Activated T-helper 1 cell treated with anti-CD3 and anti-CD28 coated beads, Interleukin-12 subunit alpha, Interleukin-12 subunit beta, Interleukin-2, Interleukin-4 antibody, amounts not matched to agents 30 ng/mL and 10 ng/mL and 1 ng/mL, durations not matched to agents 14 hours and 24 hours and 36 hours (primary cell): Measurements from ENCODE around the gene RASAL2. TPM values are rescaled to one million over a fixed set of nuclear protein-coding genes. Genes with fewer than 3 reads are reported as not detected.

Source experiments
- DNase-seq: peaks from one replicate; pipeline ENCODE4 v3.0.0; 2021; ENCODE audit warnings: low spot score
- H3K27ac Mint-ChIP-seq: one replicate; pipeline ENCODE4 v1.8.0; 2021; ENCODE audit warnings: mild to moderate bottlenecking, mixed read lengths
- H3K27me3 Mint-ChIP-seq: one replicate; pipeline ENCODE4 v1.8.0; 2022; ENCODE audit warnings: mild to moderate bottlenecking, moderate library complexity, mixed read lengths; ENCODE audit not compliant: insufficient read depth
- H3K36me3 Mint-ChIP-seq: one replicate; pipeline ENCODE4 v1.8.0; 2021; ENCODE audit warnings: low read depth, mixed read lengths
- H3K4me1 Mint-ChIP-seq: one replicate; pipeline ENCODE4 v1.8.0; 2021; ENCODE audit warnings: low read depth, mixed read lengths
- H3K4me3 Mint-ChIP-seq: one replicate; pipeline ENCODE4 v1.8.0; 2021; ENCODE audit warnings: mild to moderate bottlenecking, moderate library complexity, mixed read lengths
- H3K9me3 Mint-ChIP-seq: one replicate; pipeline ENCODE4 v1.8.0; 2021; ENCODE audit warnings: mixed read lengths
- intact Hi-C: fragments of 100-400 bp; cut with micrococcal nuclease; formaldehyde crosslinking; loops from one replicate; pipeline ENCODE4 v1.15.1; 2024
- total RNA-seq: library from RNA; stranded (reverse); gene quantifications from 2 replicates; pipeline ENCODE4 v1.2.3, GENCODE V29; 2022

RASAL2 gene
- total RNA-seq, 1 donor from 2014 or later: not detected

DNA sequence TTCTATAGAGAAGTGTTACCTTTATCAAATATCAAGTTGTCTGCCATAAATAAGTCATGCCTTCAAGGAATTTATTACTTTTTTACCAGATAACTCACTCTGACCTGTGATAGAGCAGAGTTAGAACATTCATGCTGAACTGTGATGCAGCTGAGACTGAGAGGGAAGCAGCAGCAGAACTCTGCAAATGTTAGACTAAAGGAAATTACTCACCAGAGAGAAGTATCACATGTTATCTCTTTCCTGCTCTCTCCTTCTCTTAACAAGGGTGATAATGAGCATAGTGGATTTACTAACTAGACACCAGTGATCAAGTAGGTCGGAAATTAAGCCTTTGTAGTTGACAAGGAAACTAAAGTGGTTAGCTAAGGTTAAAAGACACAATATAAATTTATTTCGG lies 181.6 kb downstream of the RASAL2 start:
- no peak overlapping the region for H3K27ac Mint-ChIP-seq
- no peaks in the 10 kb centered on the region for H3K9me3 Mint-ChIP-seq
- no peak overlapping the region for H3K4me3 Mint-ChIP-seq
- no peaks in the 10 kb centered on the region for H3K36me3 Mint-ChIP-seq
- no peaks in the 10 kb centered on the region for H3K27me3 Mint-ChIP-seq
- DNase-seq: no peak
- intact Hi-C loops: no loop called here
- H3K4me1 Mint-ChIP-seq: no peaks in the 10 kb centered on the region

DNA sequence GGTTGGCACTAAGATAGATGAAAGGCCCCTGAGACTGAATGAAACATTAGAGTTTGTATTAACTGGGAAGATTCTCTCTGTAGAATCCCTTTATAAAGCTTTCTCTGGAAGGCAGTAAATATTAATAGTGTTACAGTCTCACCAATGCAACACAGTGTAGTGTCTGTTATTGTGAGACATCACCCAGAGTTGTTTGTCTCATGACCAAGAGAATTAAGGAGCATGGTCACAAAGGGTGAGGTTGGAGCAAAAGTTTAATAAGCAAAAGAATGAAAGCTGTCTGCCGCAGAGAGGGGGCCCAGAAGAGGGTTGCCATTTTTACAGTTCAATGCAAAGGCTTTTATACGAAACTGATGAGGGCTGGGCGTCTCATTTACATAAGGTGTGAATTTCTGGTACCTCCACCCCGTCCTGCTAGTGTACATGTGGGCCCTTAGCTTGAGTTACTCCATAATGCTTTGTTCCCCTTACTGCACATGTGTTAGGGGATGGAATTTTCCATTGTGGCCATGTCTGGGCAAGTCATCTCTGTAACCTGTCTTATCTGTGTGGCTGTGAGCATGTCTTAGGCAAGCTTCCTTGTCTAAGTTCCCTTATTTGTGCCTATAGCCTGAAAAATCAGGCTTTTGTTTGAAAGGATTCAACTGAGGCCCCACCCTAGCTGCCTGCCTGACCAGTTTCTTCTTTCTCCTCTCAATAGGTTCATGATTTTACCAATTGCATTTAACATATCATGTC lies 184.1 kb downstream of the RASAL2 start:
- Mint-ChIP-seq H3K4me1 (no peaks in the 10 kb centered on the region), H3K27ac (no peak overlapping the region), H3K4me3 (no peak overlapping the region), H3K36me3 (no peaks in the 10 kb centered on the region), H3K27me3 (no peaks in the 10 kb centered on the region), H3K9me3 (no peaks in the 10 kb centered on the region)
- intact Hi-C loops: no loop called here
- DNase-seq: no peak

DNA sequence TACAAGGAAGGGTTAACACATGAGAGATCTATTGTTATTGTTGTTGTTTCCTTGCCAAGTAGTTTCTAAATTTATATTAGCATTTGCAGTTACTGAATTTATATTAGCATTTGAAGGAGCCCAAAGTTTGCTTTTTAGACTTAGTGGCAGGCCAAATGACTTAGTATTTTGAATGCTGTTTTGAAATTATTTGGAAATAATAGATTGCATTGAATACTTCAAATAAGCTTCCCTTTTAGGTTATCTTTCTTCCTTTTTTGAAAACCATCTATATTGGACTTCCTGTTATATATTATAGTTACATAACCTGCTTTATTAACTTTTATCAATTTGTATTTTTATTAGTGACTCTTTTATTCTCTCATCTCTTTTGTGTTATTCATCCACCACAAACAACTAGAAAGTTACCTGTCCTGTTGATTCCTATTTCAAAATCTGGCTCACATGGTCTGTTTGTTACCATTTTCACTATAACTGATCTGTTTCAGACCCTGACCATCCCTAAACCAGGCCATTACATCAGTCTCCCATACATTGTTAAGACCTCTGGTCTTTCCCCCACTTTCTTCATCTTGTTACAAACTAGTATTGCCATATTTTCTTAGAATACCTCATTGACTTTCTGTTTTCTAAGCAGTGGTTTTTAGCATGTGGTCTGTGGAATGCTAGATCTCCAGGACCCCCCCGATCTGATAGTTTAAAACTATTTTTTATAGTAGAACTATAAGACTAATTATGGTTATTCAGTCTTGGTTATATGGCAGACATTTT lies 185.2 kb downstream of the RASAL2 start:
- Mint-ChIP-seq H3K27me3 (no peaks in the 10 kb centered on the region), H3K36me3 (no peaks in the 10 kb centered on the region), H3K9me3 (no peaks in the 10 kb centered on the region), H3K4me3 (no peak overlapping the region), H3K4me1 (no peaks in the 10 kb centered on the region), H3K27ac (no peak overlapping the region)
- no peak for DNase-seq
- intact Hi-C loops: no loop called here

DNA sequence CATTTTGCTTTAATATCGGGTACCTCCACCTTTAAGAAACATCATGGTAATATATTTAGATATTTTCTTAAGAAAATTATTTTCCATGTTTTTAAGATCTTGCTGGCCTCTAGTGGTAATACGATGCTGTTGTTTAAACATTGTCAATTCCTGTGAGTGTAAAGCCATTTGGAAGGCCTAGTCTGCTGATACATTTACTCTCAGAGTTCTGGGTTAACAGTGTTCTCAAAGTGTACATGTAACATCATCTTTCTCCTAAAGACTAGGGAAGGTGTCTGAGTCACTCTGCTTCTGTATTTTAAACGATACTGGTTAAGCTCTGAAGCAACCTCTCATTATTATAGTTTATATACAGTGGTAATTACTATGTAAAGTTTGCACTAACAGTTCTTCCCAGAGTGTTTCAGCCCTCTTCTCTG lies 189.1 kb downstream of the RASAL2 start:
- intact Hi-C loops: no loop called here
- Mint-ChIP-seq H3K36me3 (no peaks in the 10 kb centered on the region), H3K9me3 (no peaks in the 10 kb centered on the region), H3K4me1 (no peaks in the 10 kb centered on the region), H3K4me3 (no peak overlapping the region), H3K27ac (no peak overlapping the region), H3K27me3 (no peaks in the 10 kb centered on the region)
- no peak for DNase-seq

DNA sequence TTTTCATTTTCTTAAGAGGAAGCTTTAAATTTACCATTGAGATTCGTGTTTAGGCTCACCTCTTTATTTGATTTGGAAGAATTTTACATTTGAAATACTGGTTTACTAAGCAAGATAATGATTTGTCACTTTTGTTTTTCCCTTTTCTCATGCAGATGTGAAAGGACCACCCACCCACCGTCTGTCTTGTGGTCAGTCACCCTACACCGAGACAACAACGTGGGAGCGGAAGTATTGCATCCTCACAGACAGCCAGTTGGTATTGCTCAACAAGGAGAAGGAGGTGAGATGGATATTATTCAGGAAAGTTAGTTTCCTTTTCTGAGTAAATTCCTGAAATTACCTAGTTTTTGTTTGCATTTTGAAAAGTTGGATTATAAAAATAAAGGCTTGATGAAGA lies 189.5 kb downstream of the RASAL2 start:
- no peaks in the 10 kb centered on the region for H3K4me1 Mint-ChIP-seq
- no peaks in the 10 kb centered on the region for H3K36me3 Mint-ChIP-seq
- H3K27me3 Mint-ChIP-seq: no peaks in the 10 kb centered on the region
- H3K27ac Mint-ChIP-seq: no peak overlapping the region
- H3K4me3 Mint-ChIP-seq: no peak overlapping the region
- no peak for DNase-seq
- intact Hi-C loops: no loop called here
- no peaks in the 10 kb centered on the region for H3K9me3 Mint-ChIP-seq

DNA sequence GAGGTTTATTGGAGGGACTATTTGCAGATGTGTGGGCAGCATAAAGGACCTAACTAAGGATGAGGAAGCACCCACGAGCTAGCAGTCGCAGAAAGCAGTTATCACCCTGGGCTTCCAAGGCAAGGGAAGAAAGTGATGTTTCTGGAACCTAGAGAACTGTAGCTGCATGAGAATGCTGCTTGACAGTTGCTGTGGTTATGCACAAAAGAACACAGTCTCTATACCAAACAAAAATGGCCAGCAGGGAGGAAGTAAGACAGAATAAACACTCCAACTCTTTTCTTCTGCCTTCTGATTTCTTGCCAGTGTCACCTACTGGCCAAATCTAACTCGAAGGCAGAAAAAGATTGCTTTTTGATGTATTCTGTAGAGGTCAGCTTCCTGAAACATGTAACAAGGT lies 190.2 kb downstream of the RASAL2 start:
- Mint-ChIP-seq H3K27ac (no peak overlapping the region), H3K9me3 (no peaks in the 10 kb centered on the region), H3K27me3 (no peaks in the 10 kb centered on the region), H3K36me3 (no peaks in the 10 kb centered on the region), H3K4me1 (no peaks in the 10 kb centered on the region), H3K4me3 (no peak overlapping the region)
- no peak for DNase-seq
- intact Hi-C loops: no loop called here

DNA sequence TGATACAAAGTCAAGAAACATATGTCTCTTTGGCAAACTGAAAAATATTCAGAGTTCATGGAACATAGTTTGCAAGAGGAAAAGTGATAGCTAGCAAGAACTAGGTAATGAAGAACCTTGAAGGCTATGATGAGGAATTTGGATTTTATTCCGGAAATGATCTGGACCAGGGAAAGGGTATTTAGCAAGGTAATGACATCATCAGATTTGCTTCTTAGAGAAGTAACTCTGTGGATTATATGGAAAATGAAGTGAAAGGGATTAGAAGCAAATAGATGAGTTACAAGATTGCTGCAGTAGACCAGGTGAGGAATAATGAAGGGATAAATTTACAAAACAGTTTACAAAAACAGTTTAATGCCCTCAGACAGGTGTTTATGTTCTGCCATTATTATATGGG lies 197.3 kb downstream of the RASAL2 start:
- no peaks in the 10 kb centered on the region for H3K9me3 Mint-ChIP-seq
- H3K4me1 Mint-ChIP-seq: no peaks in the 10 kb centered on the region
- no peaks in the 10 kb centered on the region for H3K36me3 Mint-ChIP-seq
- intact Hi-C loops: no loop called here
- H3K27ac Mint-ChIP-seq: no peak overlapping the region
- no peak for DNase-seq
- no peak overlapping the region for H3K4me3 Mint-ChIP-seq
- no peaks in the 10 kb centered on the region for H3K27me3 Mint-ChIP-seq

DNA sequence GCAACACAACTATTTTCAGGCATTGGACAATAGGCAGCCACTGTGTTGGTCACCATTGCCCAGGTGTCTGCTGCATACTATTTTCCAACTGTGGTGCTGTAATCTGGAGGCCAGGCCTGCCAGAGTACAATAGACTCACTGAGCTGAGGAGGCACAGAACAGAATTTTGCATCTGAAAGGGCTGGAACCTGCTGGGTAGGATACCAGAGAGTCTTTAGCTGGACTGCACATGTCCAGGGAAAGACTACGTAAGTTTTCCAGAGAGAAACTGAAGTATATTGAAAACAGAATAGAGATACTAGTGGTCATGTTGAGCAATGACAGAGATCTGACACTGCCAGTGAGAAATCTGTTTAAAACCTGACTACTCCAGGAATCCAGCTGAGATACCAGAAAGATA lies 200.8 kb downstream of the RASAL2 start:
- H3K27me3 Mint-ChIP-seq: no peaks in the 10 kb centered on the region
- no peak overlapping the region for H3K27ac Mint-ChIP-seq
- H3K36me3 Mint-ChIP-seq: no peaks in the 10 kb centered on the region
- DNase-seq: no peak
- H3K9me3 Mint-ChIP-seq: no peaks in the 10 kb centered on the region
- no peaks in the 10 kb centered on the region for H3K4me1 Mint-ChIP-seq
- intact Hi-C loops: no loop called here
- no peak overlapping the region for H3K4me3 Mint-ChIP-seq

DNA sequence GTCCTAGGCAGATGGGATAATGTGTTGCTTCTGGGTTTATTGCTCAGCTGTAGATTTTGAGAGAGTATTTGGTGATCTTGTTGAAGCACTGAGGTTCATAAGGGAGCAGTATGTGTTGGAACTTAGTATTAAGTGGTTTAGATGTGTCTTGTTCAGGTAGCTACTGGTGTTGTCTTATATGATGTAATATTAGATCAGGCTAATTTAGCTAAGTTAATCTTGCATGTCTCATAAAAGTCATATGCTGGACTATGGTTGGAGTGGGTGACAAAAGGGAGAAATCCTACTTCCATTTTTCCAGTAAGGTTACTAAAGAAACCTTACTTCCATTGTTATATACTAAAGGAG lies 206.4 kb downstream of the RASAL2 start:
- H3K4me1 Mint-ChIP-seq: no peaks in the 10 kb centered on the region
- no peak overlapping the region for H3K27ac Mint-ChIP-seq
- no peak for DNase-seq
- no peaks in the 10 kb centered on the region for H3K36me3 Mint-ChIP-seq
- H3K9me3 Mint-ChIP-seq: no peaks in the 10 kb centered on the region
- H3K27me3 Mint-ChIP-seq: peaks cover 3% of the 10 kb centered on the region
- intact Hi-C loops: no loop called here
- H3K4me3 Mint-ChIP-seq: no peak overlapping the region

DNA sequence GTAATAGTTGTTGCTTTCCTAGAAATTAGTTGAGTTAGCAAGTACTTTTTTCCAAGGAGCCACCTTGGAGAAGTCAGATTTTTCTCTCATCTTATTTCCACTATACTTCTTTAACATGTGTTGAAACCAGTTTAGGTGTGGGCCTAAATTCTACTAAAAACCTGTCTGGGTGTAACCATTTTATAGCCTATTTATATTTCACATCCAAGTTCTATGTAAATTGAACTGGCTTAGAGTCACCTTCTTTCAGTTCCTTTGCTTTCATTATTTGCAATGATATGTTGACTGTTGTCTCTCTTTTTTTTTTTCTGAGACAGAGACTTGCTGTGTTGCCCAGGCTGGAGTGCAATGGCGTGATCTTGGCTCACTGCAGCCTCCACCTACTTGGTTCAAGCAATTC lies 207.2 kb downstream of the RASAL2 start:
- Mint-ChIP-seq H3K36me3 (no peaks in the 10 kb centered on the region), H3K27ac (no peak overlapping the region), H3K4me1 (no peaks in the 10 kb centered on the region), H3K4me3 (no peak overlapping the region), H3K9me3 (no peaks in the 10 kb centered on the region), H3K27me3 (peaks cover 3% of the 10 kb centered on the region)
- intact Hi-C loops: no loop called here
- no peak for DNase-seq

DNA sequence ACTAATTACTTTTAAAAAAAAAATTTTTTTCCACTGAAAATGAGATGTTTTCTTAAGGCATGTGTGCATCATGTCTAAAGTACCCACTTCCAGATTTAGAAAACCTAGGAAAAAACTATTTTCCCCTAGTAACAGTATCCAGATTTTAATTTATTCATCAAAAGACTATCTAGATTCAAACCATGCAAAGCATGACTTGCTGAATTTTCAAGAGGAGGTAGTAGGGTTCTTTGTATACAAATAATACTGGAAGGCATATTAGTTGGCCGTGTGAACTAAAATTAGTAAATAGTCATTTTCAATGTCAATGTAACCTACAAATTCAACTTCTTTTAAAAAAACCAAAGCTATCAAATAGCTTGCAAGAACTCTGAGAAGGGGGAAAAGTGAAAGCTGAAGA lies 213.4 kb downstream of the RASAL2 start:
- H3K27ac Mint-ChIP-seq: no peak overlapping the region
- H3K4me3 Mint-ChIP-seq: no peak overlapping the region
- no peaks in the 10 kb centered on the region for H3K4me1 Mint-ChIP-seq
- intact Hi-C loops: no loop called here
- DNase-seq: no peak
- no peaks in the 10 kb centered on the region for H3K36me3 Mint-ChIP-seq
- H3K27me3 Mint-ChIP-seq: peaks cover 4% of the 10 kb centered on the region
- H3K9me3 Mint-ChIP-seq: no peaks in the 10 kb centered on the region

DNA sequence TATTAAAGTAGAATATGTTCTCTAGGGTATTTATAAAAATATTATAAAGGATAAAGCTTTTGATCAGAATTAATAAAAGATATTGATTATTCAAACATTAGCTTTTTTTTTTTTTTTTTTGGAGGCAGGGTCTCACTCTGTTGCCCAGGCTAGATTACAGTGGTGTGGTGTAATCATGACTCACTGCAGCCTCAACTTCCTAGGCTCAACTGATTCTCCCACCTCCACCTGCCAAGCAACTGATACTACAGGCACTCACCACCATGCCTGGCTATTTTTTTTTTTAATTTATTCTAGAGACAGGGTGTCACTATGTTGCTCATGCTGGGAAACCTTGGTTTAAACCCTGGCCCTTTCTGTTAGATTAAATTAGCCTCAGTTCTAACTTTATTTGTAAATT lies 214.5 kb downstream of the RASAL2 start:
- Mint-ChIP-seq H3K4me3 (no peak overlapping the region), H3K9me3 (no peaks in the 10 kb centered on the region), H3K4me1 (no peaks in the 10 kb centered on the region), H3K27ac (no peak overlapping the region), H3K36me3 (no peaks in the 10 kb centered on the region), H3K27me3 (peaks cover 4% of the 10 kb centered on the region)
- intact Hi-C loops: no loop called here
- DNase-seq: no peak

DNA sequence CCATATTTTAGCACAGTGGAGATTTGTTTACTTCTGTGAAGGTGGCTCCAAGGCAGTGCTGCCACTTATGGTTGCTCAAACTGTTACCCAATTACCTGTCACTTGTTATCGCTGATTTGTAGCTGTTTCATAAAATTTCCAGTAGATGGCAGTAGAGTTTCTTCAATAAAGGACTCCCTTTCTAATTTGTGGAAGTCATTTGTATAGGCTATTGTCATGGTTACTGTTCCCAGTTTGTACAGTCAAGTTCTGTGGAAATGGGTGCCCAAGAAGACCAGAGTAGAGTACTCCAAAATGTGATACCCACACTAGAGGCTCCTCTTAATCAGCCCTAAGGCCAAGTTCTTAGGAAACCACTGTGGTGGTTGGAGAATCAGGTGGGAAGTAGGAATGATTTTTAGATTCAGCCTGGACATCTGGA lies 216.8 kb downstream of the RASAL2 start:
- H3K4me3 Mint-ChIP-seq: no peak overlapping the region
- H3K36me3 Mint-ChIP-seq: no peaks in the 10 kb centered on the region
- H3K27ac Mint-ChIP-seq: no peak overlapping the region
- intact Hi-C loops: loop anchor here (2.0 to 5.0 kb wide), 3 partner anchors 190 to 692 kb away; no protein-coding TSS in a partner anchor
- H3K4me1 Mint-ChIP-seq: no peaks in the 10 kb centered on the region
- DNase-seq: no peak
- no peaks in the 10 kb centered on the region for H3K9me3 Mint-ChIP-seq
- peaks cover 4% of the 10 kb centered on the region for H3K27me3 Mint-ChIP-seq
